ENCODE results near the gene PGM3.

- TF ChIP-seq CTCF (IDR thresholded peaks at IDR 0.05; ENCODE audit: extremely low read depth in 1 of 2, insufficient read depth in 1 of 2, low read depth in 1 of 2, low read length in 2 of 2) (no peak), EZH2 (IDR thresholded peaks at IDR 0.05; ENCODE audit: borderline replicate concordance, low read depth, low read length, severe bottlenecking) (no peak), POLR2A (IDR thresholded peaks at IDR 0.05; ENCODE audit: low read depth, low read length) (no peak), MYC (IDR thresholded peaks at IDR 0.05; ENCODE audit: low read depth, low read length) (no peak), FOS (IDR thresholded peaks at IDR 0.05; ENCODE audit: borderline replicate concordance, insufficient read depth, low read length) (no peak), POLR2AphosphoS5 (IDR thresholded peaks at IDR 0.05; ENCODE audit: insufficient read depth, low read depth, low read length) (no peak), MAX (IDR thresholded peaks at IDR 0.05; ENCODE audit: insufficient read depth, insufficient read length) (no peak), JUN (IDR thresholded peaks at IDR 0.05; ENCODE audit: borderline replicate concordance, insufficient read depth, insufficient read length, low read depth) (no peak)
These were observed 9.8 kb downstream of the PGM3 start for GRCh38 chr6:83183082-83183828.

All from endothelial cell of umbilical vein (primary cell).